GM20431 (cell line): ENCODE data around the gene FAM3C.
"Not testable (repeated sequence)": the region's sequence is repeated elsewhere in the genome, so short reads cannot be mapped to it uniquely, and the experiment has no call there.

Experiments used
- in situ Hi-C: fragments of 300-500 bp; cut with MseI, MboI; formaldehyde crosslinking; loops from one replicate; pipeline ENCODE4 v1.15.0; 2020; ENCODE audit warnings: low sequenced_read_pairs; ENCODE audit not compliant: unreplicated experiment

Gene FAM3C

DNA sequence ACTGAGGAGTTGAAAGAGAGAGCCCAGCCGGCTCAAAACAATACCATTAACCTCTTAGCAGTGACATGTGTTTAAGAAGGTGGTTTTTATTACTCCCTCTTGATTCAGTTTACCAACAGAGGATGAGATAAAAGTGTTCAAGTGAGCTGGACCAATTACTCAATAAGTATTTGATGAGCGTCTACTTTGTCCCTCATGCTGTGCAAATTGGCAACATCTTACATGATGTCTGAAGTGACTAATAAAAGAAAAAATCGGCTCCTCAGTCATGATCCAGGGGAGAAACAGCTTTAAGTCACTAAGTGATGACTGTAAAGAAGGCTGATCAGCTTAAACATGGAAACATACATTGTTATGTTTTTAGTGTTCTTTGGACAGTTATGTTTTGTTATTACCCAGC, 59.5 kb downstream of the FAM3C start:
- in situ Hi-C loops, result no loop called here

DNA sequence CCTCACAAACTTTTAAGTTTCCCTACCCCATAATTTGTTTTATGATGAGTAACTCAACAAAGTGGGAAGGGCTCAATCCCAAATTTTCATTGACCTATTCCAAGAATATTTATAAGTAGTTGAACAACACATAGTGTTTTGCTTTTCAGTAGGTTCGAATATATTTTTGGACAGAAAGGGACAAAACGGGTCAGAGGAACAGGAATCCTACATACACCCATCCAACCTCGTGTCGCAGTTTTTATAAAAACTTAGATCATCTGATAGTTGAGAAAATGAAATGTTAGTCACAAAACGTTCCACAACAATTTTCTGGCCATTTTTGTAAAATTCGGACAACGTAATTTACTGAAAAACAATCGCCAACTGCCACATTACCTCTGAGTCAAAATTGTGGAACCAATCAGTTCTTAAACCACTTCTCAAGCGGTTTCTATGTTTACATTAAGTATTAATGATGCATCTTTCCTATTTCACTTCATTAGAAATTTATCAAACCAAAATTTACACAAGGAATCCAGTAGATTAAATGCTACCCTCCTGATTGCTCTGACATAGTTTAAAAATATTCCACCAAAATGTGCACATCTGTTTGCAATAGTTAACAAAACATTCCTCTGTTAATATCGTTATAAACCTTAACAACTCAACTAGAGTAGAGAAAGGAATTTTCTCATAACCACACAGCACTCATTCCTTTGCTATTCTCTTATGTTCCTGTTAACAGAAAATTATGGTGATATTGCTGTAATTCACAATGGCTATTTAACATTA, 61.0 kb downstream of the FAM3C start:
- in situ Hi-C loops, result no loop called here

DNA sequence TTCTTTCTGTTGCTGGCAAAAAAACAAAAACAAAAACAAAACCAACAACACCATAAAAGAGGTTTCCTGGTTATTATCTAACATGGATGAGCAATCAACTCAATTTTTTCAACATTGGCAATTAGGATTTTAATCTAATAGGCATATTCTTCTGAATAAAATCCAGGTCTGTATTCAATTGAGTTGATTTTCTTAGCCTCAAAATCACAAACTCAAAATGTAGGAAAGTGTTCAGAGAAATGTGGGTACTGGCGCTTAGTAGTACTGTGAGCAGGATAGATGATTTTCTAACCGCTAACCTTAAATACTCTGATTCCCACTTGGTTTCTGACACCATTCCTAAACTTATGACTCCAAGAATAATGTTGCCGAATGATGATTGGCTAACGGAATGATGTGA, 61.7 kb downstream of the FAM3C start:
- in situ Hi-C loops, result no loop called here

GRCh38 chr7:121331574-121331973, 64.5 kb downstream of the FAM3C start:
- in situ Hi-C loops, result no loop called here

GRCh38 chr7:121331048-121331447, 65.1 kb downstream of the FAM3C start:
- in situ Hi-C loops, result no loop called here

DNA sequence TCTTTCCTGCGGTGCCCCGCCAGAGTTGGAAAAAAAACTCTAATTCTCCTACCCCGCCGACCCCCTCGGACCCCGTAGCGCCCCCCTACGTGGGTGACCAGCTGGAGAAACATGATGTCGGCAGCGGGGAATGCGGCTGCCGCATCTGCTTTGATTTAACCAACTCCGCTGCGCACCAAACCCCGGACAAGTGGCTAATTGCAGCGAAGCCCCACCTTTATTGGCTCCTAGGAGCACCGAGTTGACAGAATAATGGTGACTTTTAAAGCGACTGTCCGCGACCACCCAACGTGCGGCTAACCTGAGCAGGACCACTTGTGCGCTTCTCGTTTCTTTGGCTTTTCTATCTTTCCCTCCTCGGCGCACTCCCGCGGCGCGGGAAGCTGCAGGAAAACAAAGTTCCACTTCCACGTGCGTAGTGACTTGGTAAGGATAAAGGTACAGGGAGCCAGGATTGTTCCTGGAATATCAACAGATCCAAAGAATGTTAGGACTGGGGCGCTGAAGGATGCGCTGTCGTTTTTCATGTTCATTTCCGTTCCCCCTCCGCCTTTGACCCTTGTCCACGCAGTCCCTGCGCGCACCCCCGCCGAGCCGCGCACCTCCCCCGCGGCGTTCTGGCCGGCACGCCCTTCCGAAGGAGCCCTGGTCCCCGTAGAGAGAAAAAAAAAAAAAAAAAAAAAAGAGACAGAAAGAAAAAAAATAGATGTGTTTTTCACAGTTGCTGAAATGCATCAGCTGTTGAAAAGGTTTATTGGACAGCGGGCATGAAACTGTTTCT, 65.9 kb downstream of the FAM3C start:
- in situ Hi-C loops, result no loop called here

DNA sequence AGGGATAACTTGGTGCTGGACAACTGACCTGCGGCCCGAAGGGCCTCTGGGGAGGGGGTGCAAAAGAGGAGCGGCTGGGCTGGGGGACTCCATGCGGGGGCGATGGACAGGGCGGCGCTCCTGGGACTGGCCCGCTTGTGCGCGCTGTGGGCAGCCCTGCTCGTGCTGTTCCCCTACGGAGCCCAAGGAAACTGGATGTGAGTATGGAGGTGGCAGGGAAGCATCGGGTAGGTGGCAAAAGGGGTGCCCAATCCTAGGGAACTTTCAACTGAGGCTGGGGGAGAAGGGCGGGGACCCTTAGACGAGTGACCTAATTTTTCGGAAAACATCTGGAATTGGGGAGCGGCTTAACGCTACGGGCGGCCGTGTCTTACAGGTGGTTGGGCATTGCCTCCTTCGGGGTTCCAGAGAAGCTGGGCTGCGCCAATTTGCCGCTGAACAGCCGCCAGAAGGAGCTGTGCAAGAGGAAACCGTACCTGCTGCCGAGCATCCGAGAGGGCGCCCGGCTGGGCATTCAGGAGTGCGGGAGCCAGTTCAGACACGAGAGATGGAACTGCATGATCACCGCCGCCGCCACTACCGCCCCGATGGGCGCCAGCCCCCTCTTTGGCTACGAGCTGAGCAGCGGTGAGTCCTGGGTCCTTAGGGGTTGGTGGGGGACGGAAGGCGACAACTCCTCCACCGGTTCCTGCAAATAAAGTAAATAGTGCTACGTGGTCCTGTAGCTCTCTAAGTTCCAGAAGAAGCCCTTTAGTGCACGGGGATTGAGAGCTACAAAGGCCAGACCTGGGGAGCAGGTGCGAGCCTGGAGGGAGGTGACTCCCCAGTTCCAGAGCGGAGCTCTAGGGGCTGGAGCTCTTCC, 66.7 kb downstream of the FAM3C start:
- in situ Hi-C loops, result no loop called here

DNA sequence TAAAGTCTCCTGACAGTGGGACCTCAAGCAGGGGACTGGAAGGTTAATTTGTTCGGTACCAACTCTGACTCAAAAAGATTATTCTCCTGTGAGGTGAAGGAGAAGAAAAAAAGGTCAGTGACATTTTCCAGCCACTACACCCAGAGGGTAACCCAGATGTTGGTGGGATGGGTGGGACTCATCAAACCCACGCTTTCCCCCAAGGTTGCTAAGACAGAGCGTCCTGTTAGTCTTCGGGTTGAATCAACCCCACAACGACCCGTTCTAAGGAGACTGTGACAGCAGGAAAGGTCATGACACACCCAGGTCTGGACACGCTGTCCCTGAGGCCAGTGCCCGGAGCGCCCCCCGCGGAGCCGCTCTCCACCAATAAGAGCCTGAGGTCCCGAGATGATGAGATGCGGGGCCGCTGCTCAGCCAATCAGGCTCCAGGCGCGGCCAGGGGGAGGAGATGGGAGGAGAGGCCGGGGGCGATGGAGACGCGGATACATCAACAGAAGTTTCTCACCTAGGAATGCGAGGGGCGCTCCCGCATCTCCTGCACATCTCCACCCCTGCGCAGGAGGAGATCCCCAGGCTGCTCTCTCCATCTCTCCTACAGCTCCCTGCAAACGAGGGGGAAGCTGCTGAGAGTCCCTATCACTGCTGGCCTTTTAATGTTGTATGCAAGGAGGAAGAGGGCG, 67.5 kb downstream of the FAM3C start, which contains the start of gene WNT16:
Gene WNT16 (plus strand): TSS at position 493 of the 683 bp plus-strand sequence. CDS start 293 bp downstream, outside the sequence.
- in situ Hi-C loops, result no loop called here

DNA sequence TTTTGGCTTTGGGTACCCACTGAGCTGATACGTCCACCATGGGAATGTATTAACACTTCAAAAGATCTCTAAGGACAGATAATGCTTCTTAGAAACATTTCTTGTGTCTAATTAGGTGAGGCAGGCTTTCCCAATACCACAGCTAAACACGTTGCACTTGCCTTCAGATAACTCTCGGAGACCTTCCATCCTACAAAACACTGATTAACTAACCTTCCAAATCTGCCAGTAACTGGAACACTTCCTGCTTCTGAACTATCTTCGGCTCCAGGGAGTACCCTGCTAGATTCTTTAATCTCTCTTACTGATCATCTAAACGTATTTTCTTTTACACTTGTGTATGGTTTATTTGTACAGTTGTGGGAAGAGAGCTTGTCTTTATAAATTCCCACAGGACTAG, 68.4 kb downstream of the FAM3C start:
- in situ Hi-C loops, result no loop called here

GRCh38 chr7:121323515-121324302, 72.4 kb downstream of the FAM3C start:
- in situ Hi-C loops, result no loop called here

- in situ Hi-C loops, result no loop called here
These were observed 73.6 kb downstream of the FAM3C start for GRCh38 chr7:121322460-121322859.

GRCh38 chr7:121315170-121315569, 80.9 kb downstream of the FAM3C start:
- in situ Hi-C loops, result not testable (repeated sequence)

- in situ Hi-C loops, result no loop called here
These were observed 82.1 kb downstream of the FAM3C start for GRCh38 chr7:121313793-121314676.

- in situ Hi-C loops, result no loop called here
These were observed 82.8 kb downstream of the FAM3C start for GRCh38 chr7:121313220-121313792.

DNA sequence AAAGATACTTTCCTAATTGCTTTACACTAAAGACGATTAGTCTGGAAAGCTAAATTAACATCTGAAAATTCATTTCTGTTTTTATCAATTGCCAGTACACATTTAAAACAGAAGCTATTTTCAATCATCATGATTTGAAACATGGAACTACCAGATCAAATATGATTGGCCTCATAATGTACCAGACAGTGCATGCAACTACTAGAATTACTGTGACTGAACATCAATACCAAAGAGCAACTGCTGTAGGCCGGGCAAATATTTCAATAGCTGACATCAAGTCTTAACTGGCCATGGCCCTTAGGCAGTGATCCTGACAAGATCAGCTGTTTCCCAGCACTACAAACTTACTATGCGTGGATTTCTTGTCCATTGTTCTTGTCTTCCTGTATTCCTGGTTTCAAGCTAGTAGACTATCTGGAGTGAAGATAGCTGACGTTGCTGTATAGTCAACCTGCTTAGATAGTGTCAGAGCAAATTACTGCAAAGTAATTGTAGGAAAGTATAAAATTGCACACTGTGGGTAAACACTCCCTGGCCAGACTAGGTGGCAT, 89.0 kb downstream of the FAM3C start:
- in situ Hi-C loops, result no loop called here

GRCh38 chr7:121306565-121306964, 89.5 kb downstream of the FAM3C start:
- in situ Hi-C loops, result no loop called here

GRCh38 chr7:121305109-121305508, 91.0 kb downstream of the FAM3C start:
- in situ Hi-C loops, result no loop called here
